Activated T-helper 2 cell treated with anti-CD3 and anti-CD28 coated beads, Interferon-gamma antibody, Interleukin-2, Interleukin-4, amounts not matched to agents 10 μg/mL and 5 μg/mL and 100 μg/mL, durations not matched to agents 14 hours and 24 hours and 36 hours (primary cell): ENCODE results near the gene HSPG2. TPM values are rescaled to one million over a fixed set of nuclear protein-coding genes. Genes with fewer than 3 reads are reported as not detected.
"Not testable (repeated sequence)": the region's sequence is repeated elsewhere in the genome, so short reads cannot be mapped to it uniquely, and the experiment has no call there.

Source experiments
- DNase-seq: peaks from one replicate; pipeline ENCODE4 v3.0.0; 2021; ENCODE audit warnings: low spot score
- H3K27ac Mint-ChIP-seq: one replicate; pipeline ENCODE4 v1.8.0; 2021; ENCODE audit warnings: mixed read lengths
- H3K27me3 Mint-ChIP-seq: one replicate; pipeline ENCODE4 v1.8.0; 2021; ENCODE audit warnings: low read depth, mixed read lengths
- H3K36me3 Mint-ChIP-seq: one replicate; pipeline ENCODE4 v1.8.0; 2021; ENCODE audit warnings: low read depth, mixed read lengths
- H3K4me1 Mint-ChIP-seq: one replicate; pipeline ENCODE4 v1.8.0; 2021; ENCODE audit warnings: low read depth, mixed read lengths
- H3K4me3 Mint-ChIP-seq: one replicate; pipeline ENCODE4 v1.8.0; 2021; ENCODE audit warnings: low read depth, mild to moderate bottlenecking, moderate library complexity, mixed read lengths
- H3K9me3 Mint-ChIP-seq: one replicate; pipeline ENCODE4 v1.8.0; 2021; ENCODE audit warnings: mixed read lengths
- intact Hi-C: fragments of 100-400 bp; cut with micrococcal nuclease; formaldehyde crosslinking; loops from one replicate; pipeline ENCODE4 v1.15.1; 2023
- total RNA-seq: library from RNA; stranded (reverse); gene quantifications from 2 replicates; pipeline ENCODE4 v1.2.3, GENCODE V29; 2022

The HSPG2 gene
- total RNA-seq: 3.9 and 4.1 TPM in 2 replicates

- H3K27me3 Mint-ChIP-seq: peaks cover 28% of the 10 kb centered on the region
These were observed at the start of gene HSPG2 for GRCh38 chr1:21937034-21937371. TSS of gene HSPG2 (minus strand) at chr1:21937310. CDS start at chr1:21937217, 93 bp downstream.

GRCh38 chr1:21986386-21986785 is 49.3 kb upstream of the HSPG2 start:
- H3K36me3 Mint-ChIP-seq, DNase-seq, H3K27ac Mint-ChIP-seq, intact Hi-C loops, H3K9me3 Mint-ChIP-seq, H3K4me1 Mint-ChIP-seq, H3K27me3 Mint-ChIP-seq, H3K4me3 Mint-ChIP-seq: not testable (repeated sequence)

More at GRCh38 chr1:21937034-21937371, at the start of gene HSPG2:
- H3K4me3 Mint-ChIP-seq: peak within 1 kb of the TSS; percentile 78
- peaks cover 4% of the 10 kb centered on the region for H3K4me1 Mint-ChIP-seq
- H3K36me3 Mint-ChIP-seq: peaks cover 3% of the 10 kb centered on the region
- intact Hi-C loops: no loop called here
- no peak for DNase-seq
- peak within 1 kb of the TSS; percentile 31 for H3K27ac Mint-ChIP-seq
- H3K9me3 Mint-ChIP-seq: no peaks in the 10 kb centered on the region

GRCh38 chr1:21985893-21986292 is 48.8 kb upstream of the HSPG2 start:
- not testable (repeated sequence) for H3K36me3 Mint-ChIP-seq, H3K4me1 Mint-ChIP-seq, H3K27me3 Mint-ChIP-seq, H3K27ac Mint-ChIP-seq, DNase-seq, H3K4me3 Mint-ChIP-seq, H3K9me3 Mint-ChIP-seq
- intact Hi-C loops: loop anchor here (2.0 kb wide), 1 partner anchor 23 kb away; no protein-coding TSS in a partner anchor

GRCh38 chr1:21983539-21983938 is 46.4 kb upstream of the HSPG2 start:
- H3K9me3 Mint-ChIP-seq, intact Hi-C loops, H3K27ac Mint-ChIP-seq, H3K36me3 Mint-ChIP-seq, H3K4me3 Mint-ChIP-seq, H3K27me3 Mint-ChIP-seq, H3K4me1 Mint-ChIP-seq, DNase-seq: not testable (repeated sequence)

GRCh38 chr1:21982122-21982521 is 45.0 kb upstream of the HSPG2 start:
- H3K27ac Mint-ChIP-seq, H3K4me1 Mint-ChIP-seq, H3K27me3 Mint-ChIP-seq, DNase-seq, H3K36me3 Mint-ChIP-seq, H3K9me3 Mint-ChIP-seq, intact Hi-C loops, H3K4me3 Mint-ChIP-seq: not testable (repeated sequence)

GRCh38 chr1:21981253-21981652 is 44.1 kb upstream of the HSPG2 start:
- intact Hi-C loops: not testable (repeated sequence)

GRCh38 chr1:21980515-21981220 is 43.6 kb upstream of the HSPG2 start:
- H3K4me3 Mint-ChIP-seq, H3K27me3 Mint-ChIP-seq, H3K4me1 Mint-ChIP-seq, DNase-seq, H3K27ac Mint-ChIP-seq, intact Hi-C loops, H3K36me3 Mint-ChIP-seq, H3K9me3 Mint-ChIP-seq: not testable (repeated sequence)

More at GRCh38 chr1:21981253-21981652, 44.1 kb upstream of the HSPG2 start:
- not testable (repeated sequence) for H3K4me3 Mint-ChIP-seq, H3K27ac Mint-ChIP-seq, H3K9me3 Mint-ChIP-seq, DNase-seq, H3K36me3 Mint-ChIP-seq, H3K4me1 Mint-ChIP-seq, H3K27me3 Mint-ChIP-seq

GRCh38 chr1:21978209-21978608 is 41.1 kb upstream of the HSPG2 start:
- H3K36me3 Mint-ChIP-seq, H3K4me3 Mint-ChIP-seq, DNase-seq, H3K27ac Mint-ChIP-seq, H3K4me1 Mint-ChIP-seq, H3K9me3 Mint-ChIP-seq, H3K27me3 Mint-ChIP-seq, intact Hi-C loops: not testable (repeated sequence)

- not testable (repeated sequence) for H3K9me3 Mint-ChIP-seq
These were observed 39.7 kb upstream of the HSPG2 start, which contains the start of gene CELA3B for GRCh38 chr1:21976703-21977239. TSS of gene CELA3B (plus strand) at chr1:21977022. CDS start at chr1:21977040, 18 bp downstream.

GRCh38 chr1:21975296-21975695 is 38.2 kb upstream of the HSPG2 start:
- DNase-seq, H3K27me3 Mint-ChIP-seq, H3K4me1 Mint-ChIP-seq, intact Hi-C loops, H3K27ac Mint-ChIP-seq, H3K36me3 Mint-ChIP-seq, H3K4me3 Mint-ChIP-seq, H3K9me3 Mint-ChIP-seq: not testable (repeated sequence)

More at GRCh38 chr1:21976703-21977239, 39.7 kb upstream of the HSPG2 start, which contains the start of gene CELA3B:
- intact Hi-C loops, H3K27me3 Mint-ChIP-seq, H3K4me1 Mint-ChIP-seq, DNase-seq, H3K27ac Mint-ChIP-seq, H3K4me3 Mint-ChIP-seq, H3K36me3 Mint-ChIP-seq: not testable (repeated sequence)

- H3K27ac Mint-ChIP-seq, H3K27me3 Mint-ChIP-seq, H3K36me3 Mint-ChIP-seq, H3K4me3 Mint-ChIP-seq, intact Hi-C loops, H3K4me1 Mint-ChIP-seq, DNase-seq, H3K9me3 Mint-ChIP-seq: not testable (repeated sequence)
These were observed 37.6 kb upstream of the HSPG2 start for GRCh38 chr1:21974699-21975098.

- H3K36me3 Mint-ChIP-seq, H3K9me3 Mint-ChIP-seq, H3K4me3 Mint-ChIP-seq, H3K27ac Mint-ChIP-seq, H3K27me3 Mint-ChIP-seq, intact Hi-C loops, DNase-seq, H3K4me1 Mint-ChIP-seq: not testable (repeated sequence)
These were observed 36.8 kb upstream of the HSPG2 start for GRCh38 chr1:21973948-21974347.

- H3K9me3 Mint-ChIP-seq, intact Hi-C loops, H3K27me3 Mint-ChIP-seq, DNase-seq, H3K4me3 Mint-ChIP-seq, H3K27ac Mint-ChIP-seq, H3K36me3 Mint-ChIP-seq, H3K4me1 Mint-ChIP-seq: not testable (repeated sequence)
These were observed 35.9 kb upstream of the HSPG2 start for GRCh38 chr1:21972973-21973441.
